Right cardiac atrium (tissue), 5 donors: Measurements from ENCODE around the gene PARP9. TPM values are rescaled to one million over a fixed set of nuclear protein-coding genes. Genes with fewer than 3 reads are reported as not detected.

Source experiments
- ATAC-seq, 2 donors: fragments of 200-7000 bp; cut with Tn5 transposase; one replicate each; pipeline versions ENCODE4 v1.8.0 to v1.9.1; 2020; ENCODE audit warnings: moderate library complexity in 2 of 2, mild to moderate bottlenecking in 1 of 2
- DNase-seq, 3 donors: peaks; one replicate each; pipeline ENCODE4 v3.0.0-alpha.2; 2020
- H3K27ac ChIP-seq: one replicate; pipeline ENCODE4 v1.5.1; 2013; ENCODE audit warnings: mild to moderate bottlenecking, low read length, control low read depth, moderate library complexity
- H3K27me3 ChIP-seq: one replicate; pipeline ENCODE4 v1.6.1; 2013; ENCODE audit not compliant: control insufficient read depth, insufficient read depth
- H3K4me1 ChIP-seq: one replicate; pipeline ENCODE4 v1.6.1; 2013; ENCODE audit warnings: low read length; ENCODE audit not compliant: control insufficient read depth, insufficient read depth
- H3K4me3 ChIP-seq: one replicate; pipeline ENCODE4 v1.5.1; 2013; ENCODE audit warnings: low read length, control low read depth
- H3K9me3 ChIP-seq: one replicate; pipeline ENCODE4 v1.6.1; 2013; ENCODE audit warnings: low read length; ENCODE audit not compliant: control insufficient read depth
- WGBS: extraction: QIAGEN DNeasy Blood & Tissue Kit; methylation state at CpG from one replicate; pipeline ENCODE4 v1.1.7; 2013; 5-methylcytosine and 5-hydroxymethylcytosine counted together
- intact Hi-C, 4 donors: fragments of 100-400 bp; cut with DNase I; formaldehyde crosslinking; loops; one replicate each; pipeline versions ENCODE4 v1.11.0 to v1.14.0; 2022 to 2023
- polyA plus RNA-seq: library from polyadenylated mRNA; stranded (reverse); fragments of 200-250 nt; gene quantifications from one replicate; pipeline ENCODE4 v1.2.3, GENCODE V29; 2013
- total RNA-seq, 4 donors: library from RNA; stranded (reverse); fragmentation: NEBNext Ultra II Directional; extraction: Animal tissue kit (Norgen Biotek cat#: 25700); gene quantifications; one replicate each; pipeline ENCODE4 v1.2.1, GENCODE V29; 2021
- donor health status: healthy with polysubstance abuse.
- donor health status: DM: no; HTN: yes; CAD: no.
- donor health status: DM: no; HTN: no; CAD: no.
- donor health status: DM: no; HTN: yes; CAD: no; lungs with severe emphysema.
- donor health status: DM: yes; HTN: yes; CAD: no.

The PARP9 gene
- total and polyA plus RNA-seq, 5 donors, result 9.2 to 24.5 (median 13.6) TPM

DNA sequence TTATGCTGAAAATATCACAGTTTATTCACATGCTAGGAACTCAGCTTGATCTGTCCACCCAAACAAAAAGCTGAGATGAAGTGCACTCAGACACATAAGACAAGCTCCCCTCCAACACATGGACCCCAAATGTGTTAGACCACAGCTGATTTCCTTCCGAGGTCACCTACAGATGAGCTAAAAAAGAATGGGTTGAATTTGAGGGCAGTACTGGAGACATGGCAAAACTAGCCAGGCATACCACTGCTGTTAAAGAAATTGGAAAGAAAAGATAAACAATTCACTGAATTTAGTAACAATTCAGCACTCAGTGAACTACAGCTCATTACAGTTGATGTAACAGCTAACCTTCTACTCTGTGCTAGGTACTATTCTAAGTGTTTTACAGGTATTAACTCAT lies 15.5 kb downstream of the PARP9 start:
- WGBS, result 91% methylated on average over 1 of the region's 1 CpG
- DNase-seq, result no peak
- H3K9me3 ChIP-seq, result no peaks in the 10 kb centered on the region
- H3K27ac ChIP-seq, result no peak overlapping the region
- no peaks in the 10 kb centered on the region for H3K27me3 ChIP-seq
- intact Hi-C loops, result no loop called here
- no peaks in the 10 kb centered on the region for H3K4me1 ChIP-seq
- no peak overlapping the region for H3K4me3 ChIP-seq
- no peak for ATAC-seq

DNA sequence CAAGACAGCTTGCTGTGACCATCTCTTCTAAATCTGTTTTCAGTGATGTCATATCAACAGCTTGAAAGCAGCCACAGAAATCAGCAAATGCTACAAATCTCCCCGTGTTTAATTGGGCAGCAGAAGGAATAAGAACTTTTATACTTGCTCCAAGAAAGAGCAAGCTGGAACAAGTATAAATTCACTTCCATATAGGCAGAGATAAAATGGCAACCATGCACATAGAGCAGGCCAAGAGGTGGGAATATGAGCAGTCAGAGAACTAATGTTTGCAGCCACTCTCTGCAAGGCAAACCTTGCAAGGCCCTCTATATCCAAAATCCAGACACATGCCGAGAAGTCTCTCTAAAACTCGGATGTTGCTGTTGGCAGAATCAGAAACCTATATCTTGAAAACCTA lies 16.0 kb downstream of the PARP9 start:
- no peaks in the 10 kb centered on the region for H3K4me1 ChIP-seq
- no peak overlapping the region for H3K4me3 ChIP-seq
- H3K27me3 ChIP-seq, result no peaks in the 10 kb centered on the region
- no peak for ATAC-seq
- no peak for DNase-seq
- intact Hi-C loops, result no loop called here
- 70% methylated on average over 3 of the region's 3 CpGs for WGBS
- no peaks in the 10 kb centered on the region for H3K9me3 ChIP-seq
- H3K27ac ChIP-seq, result no peak overlapping the region

DNA sequence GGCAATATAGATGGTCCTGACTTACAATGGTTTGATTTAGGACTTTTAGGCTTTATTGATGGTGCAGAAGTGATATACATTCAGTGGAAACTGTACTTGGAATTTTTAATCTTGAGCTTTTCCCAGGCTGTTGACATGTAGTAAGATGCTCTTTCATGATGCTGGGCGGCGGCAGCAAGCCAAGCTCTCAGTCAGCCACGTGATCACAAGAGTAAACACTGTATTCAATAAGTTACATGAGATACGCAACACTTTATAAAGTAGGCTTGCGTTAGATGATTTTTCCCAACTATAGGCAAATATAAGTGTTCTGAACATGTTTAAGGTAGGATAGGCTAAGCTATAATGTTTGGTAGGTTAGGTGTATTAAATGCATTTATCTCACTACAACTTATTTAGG lies 17.9 kb downstream of the PARP9 start:
- H3K4me1 ChIP-seq, result no peaks in the 10 kb centered on the region
- ATAC-seq (no peak), DNase-seq (no peak)
- intact Hi-C loops, result no loop called here
- no peaks in the 10 kb centered on the region for H3K27me3 ChIP-seq
- H3K27ac ChIP-seq, result no peak overlapping the region
- 94% methylated on average over 5 of the region's 5 CpGs for WGBS
- H3K9me3 ChIP-seq, result no peaks in the 10 kb centered on the region
- H3K4me3 ChIP-seq, result no peak overlapping the region

DNA sequence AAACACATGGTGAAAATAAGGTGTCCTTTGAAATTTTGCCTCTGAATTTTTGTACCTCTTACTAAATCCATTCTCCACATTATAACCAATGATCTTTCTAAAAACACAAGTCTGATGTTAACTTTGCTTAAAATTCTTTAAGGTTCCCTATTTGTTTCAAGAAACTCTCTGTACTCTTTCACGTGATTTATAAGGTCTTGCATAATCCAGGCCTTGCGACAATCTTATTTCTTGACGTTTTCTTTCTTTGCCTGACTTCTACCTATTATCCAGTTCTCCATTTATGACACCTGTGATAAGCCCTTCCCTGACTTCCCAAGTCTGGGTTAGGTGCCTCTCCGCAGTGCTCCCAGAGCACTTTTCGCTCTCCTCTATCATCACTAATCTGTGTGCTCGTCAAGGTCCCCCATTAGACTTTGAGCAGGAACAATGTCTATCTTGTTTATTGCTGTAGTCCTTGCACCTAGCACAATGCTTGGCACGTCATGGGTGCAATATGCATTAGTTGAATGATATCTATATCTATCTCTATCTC lies 25.1 kb downstream of the PARP9 start:
- DNase-seq (no peak), ATAC-seq (no peak)
- intact Hi-C loops, result no loop called here
- WGBS, result 90% methylated on average over 7 of the region's 7 CpGs
- H3K4me1 ChIP-seq, result no peaks in the 10 kb centered on the region
- H3K27ac ChIP-seq, result no peak overlapping the region
- no peaks in the 10 kb centered on the region for H3K27me3 ChIP-seq
- no peaks in the 10 kb centered on the region for H3K9me3 ChIP-seq
- H3K4me3 ChIP-seq, result no peak overlapping the region

DNA sequence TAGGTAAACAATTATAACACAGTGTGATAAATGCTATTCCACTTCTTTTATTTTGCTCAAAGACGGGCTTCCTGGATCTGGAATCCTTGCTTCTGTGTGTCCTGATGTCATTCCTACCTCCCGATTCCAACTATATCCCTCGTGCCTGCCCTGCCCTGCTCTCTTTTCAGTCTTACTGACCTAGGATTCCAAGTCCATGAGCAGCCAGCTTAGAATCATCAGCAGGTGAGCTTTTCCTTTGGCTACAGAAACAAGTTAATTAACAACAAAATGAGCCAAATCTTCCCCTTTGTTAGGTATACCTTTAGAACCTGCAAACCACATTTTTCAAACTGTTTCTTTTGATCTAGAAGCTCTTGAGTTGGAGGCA lies 27.5 kb downstream of the PARP9 start:
- DNase-seq (no peak), ATAC-seq (no peak)
- Histone ChIP-seq H3K27ac (no peak overlapping the region), H3K27me3 (no peaks in the 10 kb centered on the region), H3K4me1 (no peaks in the 10 kb centered on the region), H3K9me3 (no peaks in the 10 kb centered on the region), H3K4me3 (no peak overlapping the region)
- intact Hi-C loops, result no loop called here
- WGBS, result 63% methylated on average over 3 of the region's 3 CpGs

DNA sequence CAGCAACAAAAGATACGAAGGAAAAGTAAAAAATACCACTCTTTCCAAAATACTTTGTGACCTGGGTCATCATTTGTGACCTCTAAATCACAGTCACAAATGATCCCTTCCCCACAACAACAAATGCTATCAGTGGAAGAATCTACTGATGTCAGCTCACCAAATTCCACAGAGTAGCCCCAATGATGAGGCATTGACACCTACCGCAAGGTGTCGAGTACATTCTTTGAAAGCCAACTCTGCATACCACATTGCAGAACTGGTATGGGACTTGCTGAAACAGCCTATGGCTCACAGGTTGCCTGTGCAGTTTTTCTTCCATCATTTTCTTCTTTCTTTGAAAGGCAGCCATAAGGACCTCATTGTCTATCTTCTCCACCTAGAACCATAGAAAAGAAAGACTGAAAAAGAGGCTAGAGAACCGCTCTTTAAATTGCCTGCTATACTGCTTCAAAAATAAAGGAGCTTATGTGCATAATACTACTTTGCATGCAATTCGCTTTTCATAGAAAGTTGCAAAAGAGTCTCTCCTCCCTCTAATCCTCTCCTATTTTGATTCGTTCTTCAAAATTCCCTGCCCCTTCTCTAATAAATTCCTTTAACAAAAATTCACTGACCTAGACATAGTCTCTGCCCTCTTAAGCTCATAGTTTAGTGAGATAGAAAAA lies 28.0 kb downstream of the PARP9 start:
- ATAC-seq (no peak), DNase-seq (no peak)
- Histone ChIP-seq H3K27ac (no peak overlapping the region), H3K4me3 (no peak overlapping the region), H3K9me3 (no peaks in the 10 kb centered on the region), H3K4me1 (no peaks in the 10 kb centered on the region), H3K27me3 (no peaks in the 10 kb centered on the region)
- intact Hi-C loops, result no loop called here
- 83% methylated on average over 6 of the region's 6 CpGs for WGBS

DNA sequence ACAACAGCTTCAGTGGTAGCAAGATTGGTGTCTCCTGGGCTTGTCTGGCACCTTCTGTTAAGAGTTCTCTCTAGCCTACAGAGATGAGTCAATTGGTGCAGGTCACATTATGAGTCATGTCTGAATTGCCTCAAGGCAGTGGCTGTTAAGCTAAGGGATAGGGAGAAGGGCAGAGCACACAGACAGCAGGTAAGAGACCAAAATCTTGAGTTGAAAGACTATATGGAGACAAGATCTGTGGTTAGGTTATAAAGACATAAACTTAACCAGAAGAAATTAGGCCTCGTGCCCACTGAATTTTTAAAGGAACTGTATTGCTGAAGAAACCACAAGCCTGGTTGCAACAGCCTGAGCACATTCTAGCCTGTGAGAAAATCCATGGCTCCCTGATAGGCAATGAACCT lies 30.2 kb downstream of the PARP9 start:
- H3K9me3 ChIP-seq, result no peaks in the 10 kb centered on the region
- H3K4me3 ChIP-seq, result no peak overlapping the region
- H3K4me1 ChIP-seq, result no peaks in the 10 kb centered on the region
- ATAC-seq, result no peak
- no peaks in the 10 kb centered on the region for H3K27me3 ChIP-seq
- no peak for DNase-seq
- intact Hi-C loops, result no loop called here
- WGBS, result 75% methylated on average over 1 of the region's 1 CpG
- H3K27ac ChIP-seq, result no peak overlapping the region

DNA sequence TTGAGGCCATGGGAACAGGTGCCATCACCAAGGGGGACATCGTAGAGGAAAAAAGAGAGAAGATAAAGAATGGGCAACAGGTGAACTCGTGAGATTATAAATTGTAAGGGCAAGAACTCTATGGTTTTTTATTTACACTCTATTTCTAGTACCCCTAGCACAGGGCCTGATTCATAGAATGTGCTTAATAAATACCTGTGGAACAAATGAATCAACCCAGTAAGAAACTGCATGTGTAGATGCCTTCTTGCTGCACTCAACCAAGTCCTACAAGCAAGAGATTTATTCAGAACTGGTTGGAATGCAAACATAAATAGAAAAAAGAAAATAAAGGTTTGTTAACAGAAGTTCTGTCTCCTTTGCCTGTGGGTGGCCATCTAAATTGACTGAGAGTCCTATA lies 30.6 kb downstream of the PARP9 start:
- Histone ChIP-seq H3K27ac (no peak overlapping the region), H3K9me3 (no peaks in the 10 kb centered on the region), H3K4me1 (no peaks in the 10 kb centered on the region), H3K27me3 (no peaks in the 10 kb centered on the region), H3K4me3 (no peak overlapping the region)
- intact Hi-C loops, result no loop called here
- WGBS, result 82% methylated on average over 2 of the region's 2 CpGs
- ATAC-seq (no peak), DNase-seq (no peak)

DNA sequence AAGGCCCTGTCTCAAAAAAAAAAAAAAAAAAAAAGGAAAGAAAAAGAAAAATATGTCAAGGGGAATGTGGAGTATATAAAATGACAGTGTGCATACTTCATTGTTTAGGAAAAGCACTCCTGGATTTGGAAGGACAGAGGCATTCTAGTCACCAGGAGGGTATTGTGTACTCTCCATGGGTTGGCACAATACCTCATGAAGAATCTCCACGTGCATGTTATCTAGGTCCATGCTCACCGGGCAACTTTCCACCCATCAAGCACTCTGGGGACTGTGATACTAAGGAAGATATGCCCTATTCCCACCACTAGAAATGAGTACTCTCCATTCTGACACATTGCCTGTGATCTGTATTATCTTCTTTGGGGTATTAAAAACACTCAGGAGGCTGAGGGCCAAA lies 33.9 kb downstream of the PARP9 start:
- WGBS, result 45% methylated on average over 2 of the region's 2 CpGs
- ATAC-seq, result no peak
- DNase-seq, result no peak
- H3K27ac ChIP-seq, result no peak overlapping the region
- no peaks in the 10 kb centered on the region for H3K4me1 ChIP-seq
- H3K9me3 ChIP-seq, result no peaks in the 10 kb centered on the region
- H3K27me3 ChIP-seq, result no peaks in the 10 kb centered on the region
- intact Hi-C loops, result no loop called here
- H3K4me3 ChIP-seq, result no peak overlapping the region

DNA sequence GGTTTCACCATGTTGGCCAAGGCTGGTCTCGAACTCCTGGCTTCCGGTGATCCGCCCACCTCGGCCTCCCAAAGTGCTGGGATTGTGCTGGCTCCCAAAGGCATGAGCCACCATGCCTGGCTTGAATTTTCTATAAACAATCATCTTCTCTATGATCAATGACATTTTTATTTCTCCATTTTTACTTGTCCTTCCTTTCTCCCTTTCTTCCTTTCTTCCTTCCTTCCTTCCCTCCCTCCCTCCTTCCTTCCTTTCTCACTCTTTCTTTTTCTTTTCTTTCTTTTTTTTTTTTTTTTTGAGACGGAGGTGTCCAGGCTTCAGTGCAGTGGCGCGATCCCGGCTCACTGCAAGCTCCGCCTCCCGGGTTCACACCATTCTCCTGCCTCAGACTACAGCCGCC lies 40.8 kb downstream of the PARP9 start:
- H3K27ac ChIP-seq, result no peak overlapping the region
- no peaks in the 10 kb centered on the region for H3K4me1 ChIP-seq
- no peak for DNase-seq
- ATAC-seq, result no peak
- intact Hi-C loops, result no loop called here
- WGBS, result 90% methylated on average over 11 of the region's 11 CpGs
- H3K9me3 ChIP-seq, result no peaks in the 10 kb centered on the region
- H3K4me3 ChIP-seq, result no peak overlapping the region
- H3K27me3 ChIP-seq, result no peaks in the 10 kb centered on the region

DNA sequence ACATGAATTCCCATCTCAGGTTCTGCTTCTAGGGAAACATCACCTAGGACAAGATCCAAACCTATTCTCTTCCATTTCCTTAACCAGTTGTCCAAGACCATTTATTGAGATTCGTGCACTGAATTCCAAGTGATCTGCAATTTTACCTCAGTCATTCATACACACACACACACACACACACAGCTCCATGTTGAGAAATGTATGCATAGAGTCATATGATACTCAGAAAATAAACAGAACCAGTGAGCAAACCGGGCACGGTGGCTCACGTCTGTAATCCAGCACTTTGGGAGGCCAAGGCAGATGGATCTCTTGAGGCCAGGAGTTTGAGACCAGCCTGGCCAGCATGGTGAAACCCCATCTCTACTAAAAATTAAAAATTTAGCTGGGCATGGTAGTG lies 43.2 kb downstream of the PARP9 start:
- intact Hi-C loops, result no loop called here
- Histone ChIP-seq H3K27me3 (no peaks in the 10 kb centered on the region), H3K4me1 (no peaks in the 10 kb centered on the region), H3K4me3 (no peak overlapping the region), H3K27ac (no peak overlapping the region), H3K9me3 (no peaks in the 10 kb centered on the region)
- ATAC-seq (no peak), DNase-seq (no peak)
- WGBS, result 91% methylated on average over 4 of the region's 4 CpGs

DNA sequence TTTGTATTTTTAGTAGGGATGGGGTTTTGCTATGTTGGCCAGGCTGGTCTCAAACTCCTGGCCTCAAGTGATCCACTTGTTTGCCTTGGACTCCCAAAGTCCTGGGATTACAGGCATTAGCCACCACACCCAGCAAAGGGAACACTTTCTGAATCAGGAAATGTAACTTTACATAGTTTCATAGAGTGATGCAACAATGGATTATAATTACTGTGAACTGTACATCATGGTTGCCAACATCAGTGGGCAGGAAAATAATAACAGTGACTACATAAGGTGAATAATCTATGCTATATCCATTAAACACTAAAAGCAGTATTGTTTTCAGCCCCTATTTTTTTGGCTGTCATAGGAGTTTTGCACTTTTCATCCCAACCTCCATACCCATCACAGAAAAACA lies 44.4 kb downstream of the PARP9 start:
- no peak for DNase-seq
- no peak overlapping the region for H3K27ac ChIP-seq
- ATAC-seq, result no peak
- intact Hi-C loops, result no loop called here
- no peaks in the 10 kb centered on the region for H3K9me3 ChIP-seq
- no peaks in the 10 kb centered on the region for H3K27me3 ChIP-seq
- H3K4me1 ChIP-seq, result no peaks in the 10 kb centered on the region
- no peak overlapping the region for H3K4me3 ChIP-seq
